HG03025 (cell line): ENCODE results near the gene ETV5.
"Not testable (repeated sequence)": the region's sequence is repeated elsewhere in the genome, so short reads cannot be mapped to it uniquely, and the experiment has no call there.

ENCODE experiments used
- ATAC-seq: cut with Tn5 transposase; IDR thresholded peaks from one replicate; pipeline ENCODE4 v1.9.1; 2021; ENCODE audit warnings: mild to moderate bottlenecking, moderate library complexity; ENCODE audit not compliant: unreplicated experiment, low FRiP score

Gene ETV5

DNA sequence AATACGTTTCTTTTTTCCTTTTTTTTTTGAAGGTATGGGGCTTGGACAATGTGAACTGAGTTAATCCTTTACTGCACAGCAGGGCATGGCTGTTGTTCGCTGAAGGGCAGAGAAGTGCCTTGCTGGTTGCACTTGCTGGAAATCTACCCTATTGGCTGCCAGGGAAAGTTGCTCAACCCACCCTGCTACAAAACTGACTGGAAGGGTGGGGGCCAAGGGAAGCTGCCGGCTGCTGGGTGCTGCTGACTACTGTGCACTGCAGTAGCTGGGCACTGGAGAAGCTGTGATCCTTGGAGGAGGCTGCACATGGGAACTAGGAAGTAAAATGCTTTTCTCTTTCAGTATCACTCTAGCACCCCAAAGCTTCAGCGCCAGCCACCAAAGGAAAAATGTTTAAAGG is 70.5 kb downstream of the ETV5 start:
- no peak for ATAC-seq

DNA sequence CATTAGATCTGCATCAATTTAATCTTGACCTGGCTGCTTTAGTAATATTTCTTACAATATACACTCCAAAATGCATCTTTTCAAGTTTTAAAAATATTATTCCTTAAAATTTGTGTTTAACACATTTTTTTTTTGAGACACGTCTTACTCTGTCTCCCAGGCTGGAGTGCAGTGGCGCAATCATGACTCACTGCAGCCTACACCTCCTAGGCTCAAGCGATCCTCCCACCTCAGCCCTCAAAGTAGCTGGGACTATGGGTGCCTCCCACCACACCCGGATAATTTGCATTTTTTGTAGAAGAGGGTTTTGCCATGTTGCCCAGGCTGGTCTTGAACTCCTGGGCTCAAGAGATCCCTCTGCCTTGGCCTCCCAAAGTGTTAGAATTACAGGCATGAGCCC is 73.6 kb downstream of the ETV5 start:
- ATAC-seq = no peak

DNA sequence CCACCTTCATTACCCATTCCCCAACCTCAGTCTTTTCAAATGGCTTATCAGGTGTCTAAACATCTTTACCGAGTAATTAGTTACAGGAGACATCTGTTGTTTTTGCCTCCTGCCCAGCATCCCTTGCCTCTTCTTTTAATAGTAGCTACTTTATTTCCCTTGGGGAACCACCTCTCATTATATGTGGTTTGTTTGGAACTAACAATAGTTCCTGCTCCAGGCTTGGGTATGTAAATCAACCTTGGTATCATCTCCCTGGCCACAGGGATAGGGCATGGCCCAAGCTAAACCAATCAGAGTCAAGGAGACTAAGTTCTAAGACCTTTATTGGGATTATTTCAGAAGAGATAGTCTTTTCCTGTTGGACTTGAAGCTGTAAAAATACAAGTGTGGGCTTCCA is 76.6 kb downstream of the ETV5 start:
- no peak for ATAC-seq

DNA sequence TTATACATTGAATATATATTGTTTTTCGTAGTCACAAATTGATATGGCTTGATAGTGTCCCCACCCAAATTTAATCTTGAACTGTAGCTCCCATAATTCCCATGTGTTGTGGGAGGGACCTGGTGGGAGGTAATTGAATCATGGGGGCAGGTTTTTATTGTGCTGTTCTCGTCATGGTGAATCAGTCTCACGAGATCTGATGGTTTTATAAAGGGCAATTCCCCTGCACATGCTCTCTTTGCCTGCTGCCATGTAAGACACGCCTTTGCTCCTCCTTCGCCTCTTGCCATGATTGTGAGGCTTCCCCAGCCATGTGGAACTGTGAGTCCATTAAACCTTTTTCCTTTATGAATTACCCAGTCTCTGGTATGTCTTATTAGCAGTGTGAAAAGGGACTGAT is 82.9 kb downstream of the ETV5 start:
- ATAC-seq = not testable (repeated sequence)

DNA sequence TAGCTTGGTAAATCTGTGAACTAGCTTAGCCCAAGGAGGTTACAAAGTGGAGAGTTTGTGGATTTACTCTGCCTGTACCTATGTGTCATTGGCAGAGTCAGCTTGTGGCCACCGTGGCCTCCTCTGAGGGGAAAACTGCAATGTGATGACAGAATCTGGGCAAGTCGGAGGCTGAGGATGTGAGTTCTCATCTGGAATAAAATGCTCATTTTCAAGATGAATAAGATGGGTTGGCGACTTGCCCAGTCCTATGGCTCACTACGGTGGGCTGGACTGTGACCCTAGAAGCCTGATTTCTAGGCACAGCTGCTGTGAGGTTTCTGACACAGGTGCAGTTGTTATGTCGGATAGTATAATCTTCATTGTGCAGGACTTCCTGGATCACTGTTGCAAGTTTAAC is 83.7 kb downstream of the ETV5 start:
- no peak for ATAC-seq

DNA sequence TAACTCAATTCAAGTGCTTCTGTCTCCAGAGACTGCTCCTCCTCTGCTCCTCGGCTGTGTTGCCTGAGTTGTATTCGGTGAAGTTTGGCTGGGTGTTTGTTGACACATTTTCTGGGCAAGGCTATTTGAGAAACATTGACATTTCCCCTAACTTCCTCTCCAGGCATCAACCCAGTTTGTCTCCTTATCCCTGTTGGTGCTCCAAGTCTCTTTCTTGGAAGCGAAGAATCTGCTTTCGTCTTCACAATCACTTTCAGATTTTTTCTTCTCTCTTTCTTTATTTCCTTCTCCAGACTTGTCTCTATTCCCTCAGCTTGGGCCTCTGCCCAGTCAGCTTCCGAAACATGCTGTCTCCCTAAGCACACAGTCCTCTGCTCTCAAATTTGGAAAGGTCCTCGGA is 84.7 kb downstream of the ETV5 start:
- no peak for ATAC-seq

DNA sequence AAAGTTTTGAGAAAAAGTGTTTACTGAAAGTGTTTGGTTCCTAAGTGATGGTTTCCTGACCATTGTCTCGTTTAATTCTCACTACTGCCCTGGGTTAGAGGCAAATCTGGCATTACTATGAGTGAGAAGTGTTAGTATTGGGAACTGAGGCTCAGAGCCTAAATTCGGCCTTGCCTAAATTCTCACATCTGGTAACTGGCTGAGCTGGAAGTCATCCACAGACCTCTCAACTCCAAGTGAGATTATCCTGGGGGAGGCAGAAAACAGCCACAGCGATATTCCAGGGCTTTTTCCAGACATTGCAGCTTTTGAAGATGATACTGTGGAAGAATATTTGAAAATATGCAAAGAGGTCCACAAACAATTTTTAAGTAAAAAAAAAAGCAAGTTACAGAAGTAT is 86.0 kb downstream of the ETV5 start:
- no peak for ATAC-seq

DNA sequence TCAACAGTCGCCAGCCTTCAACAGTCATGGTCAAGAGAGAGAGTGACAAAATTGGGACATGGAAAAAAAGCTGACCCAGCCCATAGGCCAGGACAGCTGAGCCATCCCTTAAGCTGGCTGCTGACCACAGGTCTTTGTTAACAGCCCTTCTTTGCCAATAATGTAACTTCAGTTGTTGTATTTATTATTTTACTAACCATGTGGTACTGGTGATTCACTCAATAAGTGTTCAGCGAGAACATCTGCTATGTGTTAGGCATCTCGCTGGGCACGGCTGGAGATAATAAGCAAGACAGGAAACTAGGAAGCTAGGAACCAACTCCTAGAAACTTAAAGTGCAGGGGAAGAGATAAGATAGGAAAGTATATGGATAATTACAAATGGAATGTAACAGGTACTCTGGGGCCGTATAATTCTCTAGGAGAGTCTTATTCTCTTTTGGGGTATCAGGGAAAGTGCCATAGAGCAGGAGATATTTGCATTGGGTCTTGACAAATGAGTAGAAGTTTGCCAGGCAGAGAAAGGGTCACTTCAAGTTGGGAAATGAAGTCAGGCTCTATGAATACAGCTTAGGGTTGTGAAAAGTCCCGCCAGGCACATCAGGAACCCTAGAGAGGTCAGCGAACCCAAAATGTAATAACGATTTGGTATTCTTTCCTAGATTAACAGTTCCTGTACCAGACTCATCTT is 87.1 kb downstream of the ETV5 start:
- ATAC-seq = no peak

DNA sequence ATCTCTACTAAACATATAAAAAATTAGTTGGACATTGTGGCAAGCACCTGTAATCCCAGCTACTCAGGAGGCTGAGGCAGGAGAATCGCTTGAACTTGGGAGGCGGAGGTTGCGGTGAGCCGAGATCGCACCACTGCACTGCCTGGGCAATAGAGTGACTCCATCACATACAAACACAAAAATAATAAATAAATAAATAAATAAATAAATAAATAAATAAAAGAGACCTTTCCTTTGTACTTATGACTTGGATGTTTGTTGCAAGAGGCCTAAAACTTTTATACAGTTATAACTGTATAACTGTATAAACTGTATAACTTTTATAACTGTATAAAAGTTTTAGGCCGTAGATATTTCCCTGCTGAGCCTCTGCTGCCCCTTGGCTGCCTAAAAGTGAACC is 87.6 kb downstream of the ETV5 start:
- ATAC-seq = not testable (repeated sequence)

DNA sequence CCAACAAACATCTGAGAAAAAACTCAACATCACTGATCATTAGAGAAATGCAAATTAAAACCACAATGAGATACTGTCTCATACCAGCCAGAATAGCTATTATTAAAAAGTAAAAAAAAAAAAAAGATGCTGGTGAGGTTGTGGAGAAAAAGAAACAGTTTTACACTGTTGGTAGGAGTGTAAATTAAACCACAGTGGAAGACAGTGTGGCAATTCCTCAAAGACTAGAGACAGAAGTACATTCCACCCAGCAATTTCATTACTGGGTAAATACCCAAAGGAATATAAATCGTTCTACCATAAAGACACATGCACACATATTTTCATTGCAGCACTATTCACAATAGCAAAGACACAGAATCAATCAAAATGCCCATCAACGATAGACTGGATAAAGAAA is 89.6 kb downstream of the ETV5 start:
- not testable (repeated sequence) for ATAC-seq

DNA sequence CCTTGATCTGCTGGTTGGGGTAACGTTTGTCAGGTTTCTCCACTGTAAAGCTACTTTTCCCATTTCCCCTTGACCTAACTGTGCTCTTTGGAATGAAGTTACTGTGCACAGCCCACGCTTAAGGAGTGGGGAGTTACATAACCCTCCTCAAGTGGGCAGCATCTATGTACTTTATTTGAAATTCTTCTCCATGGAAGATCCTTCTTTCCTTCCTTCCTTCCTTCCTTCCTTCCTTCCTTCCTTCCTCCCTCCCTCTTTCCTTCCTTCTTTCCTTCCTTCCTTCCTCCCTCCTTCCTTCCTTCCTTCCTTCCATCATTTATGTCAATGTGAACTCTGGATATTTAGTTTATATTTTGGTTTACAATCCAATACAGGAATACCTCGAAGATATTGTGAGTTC is 94.0 kb downstream of the ETV5 start:
- ATAC-seq = no peak

DNA sequence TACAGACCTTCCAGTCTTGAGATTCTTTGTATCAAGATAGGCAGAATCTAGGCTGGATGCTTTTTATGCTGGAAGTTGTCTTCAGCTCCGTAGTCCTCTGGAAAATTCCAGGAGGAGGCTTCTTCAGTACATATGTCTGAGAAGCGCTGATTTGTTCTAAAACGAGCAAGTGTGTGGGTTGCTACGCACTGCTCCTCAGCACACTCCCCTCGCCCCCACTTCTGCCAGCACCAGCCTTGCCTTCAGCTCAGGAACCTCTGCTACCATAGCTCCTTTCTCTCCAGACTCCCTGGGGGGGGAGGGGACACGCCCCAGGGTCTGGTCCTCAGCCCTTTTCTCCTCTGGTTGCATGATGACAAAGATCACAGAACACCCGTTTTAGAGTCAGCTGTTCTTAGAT is 95.6 kb downstream of the ETV5 start:
- no peak for ATAC-seq

DNA sequence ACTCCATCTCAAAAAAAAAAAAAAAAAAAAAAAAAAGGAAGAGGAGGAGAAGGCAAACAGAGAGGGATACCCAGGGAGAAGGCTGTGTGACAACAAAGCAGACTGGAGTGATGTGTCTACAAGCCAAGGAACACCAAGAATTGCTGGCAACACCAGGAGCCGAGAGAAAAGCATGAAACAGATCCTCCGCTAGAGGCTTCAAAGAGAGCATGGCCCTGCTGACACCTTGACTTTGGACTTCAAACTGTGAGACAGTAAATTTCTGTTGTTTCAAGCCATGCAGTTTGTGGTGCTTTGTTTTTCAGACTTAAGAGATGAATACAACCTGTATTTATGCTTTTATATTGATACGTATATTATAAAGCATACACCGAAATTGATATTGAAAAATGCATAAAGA is 96.8 kb downstream of the ETV5 start:
- ATAC-seq = no peak

DNA sequence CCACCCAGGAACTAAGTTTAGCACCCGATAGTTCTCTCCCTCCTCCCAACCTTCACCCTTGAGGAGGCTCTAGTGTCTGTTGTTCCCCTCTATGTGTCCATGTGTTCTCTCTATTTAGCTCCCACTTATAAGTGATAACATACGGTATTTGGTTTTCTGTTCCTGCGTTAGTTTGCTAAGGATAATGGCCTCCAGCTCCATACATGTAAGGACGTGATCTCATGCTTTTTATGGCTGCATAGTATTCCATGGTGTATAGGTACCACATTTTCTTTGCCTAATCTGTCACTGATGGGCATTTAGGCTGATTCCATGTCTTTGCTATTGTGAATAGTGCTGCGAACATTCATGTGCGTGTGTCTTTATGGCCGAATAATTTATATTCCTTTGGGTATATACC is 104.2 kb downstream of the ETV5 start:
- no peak for ATAC-seq

DNA sequence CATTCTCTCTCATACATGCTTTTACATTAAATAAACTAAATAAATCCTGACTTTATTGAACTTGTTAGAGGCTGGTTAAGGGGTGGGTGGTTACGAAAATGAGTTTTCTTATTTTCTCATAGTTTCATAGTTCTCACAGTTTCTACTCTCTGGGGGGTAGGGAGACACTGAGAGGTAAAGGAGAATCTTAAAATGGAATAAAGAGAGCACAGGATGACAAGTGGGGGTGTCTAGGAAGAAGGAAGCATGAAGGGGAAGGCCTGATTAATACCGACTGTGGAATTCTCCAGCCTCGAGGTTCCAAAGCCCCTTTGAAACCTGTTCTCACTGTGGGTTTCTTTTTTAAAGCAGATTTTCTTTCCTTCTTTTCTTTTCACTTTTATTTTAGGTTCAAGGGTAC is 104.7 kb downstream of the ETV5 start:
- ATAC-seq = no peak

DNA sequence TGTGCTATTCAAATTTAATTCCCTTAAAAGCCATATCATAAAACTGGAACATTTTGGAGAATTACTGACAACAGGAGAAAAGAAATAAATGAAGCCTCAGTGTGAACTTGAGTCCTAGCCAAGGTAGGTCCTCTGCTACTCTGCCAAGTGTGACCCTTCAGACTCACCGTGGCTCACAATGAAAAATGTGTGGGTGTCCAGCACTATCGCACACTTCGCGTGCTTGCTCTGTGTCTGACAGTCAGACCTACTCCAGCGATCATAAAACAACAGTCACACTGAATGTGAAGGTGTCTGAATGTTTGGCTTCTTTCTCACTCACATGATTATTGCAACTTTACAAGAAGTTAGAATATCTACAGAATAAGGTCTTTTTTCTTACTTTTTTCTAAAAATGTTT is 105.3 kb downstream of the ETV5 start:
- ATAC-seq = no peak

DNA sequence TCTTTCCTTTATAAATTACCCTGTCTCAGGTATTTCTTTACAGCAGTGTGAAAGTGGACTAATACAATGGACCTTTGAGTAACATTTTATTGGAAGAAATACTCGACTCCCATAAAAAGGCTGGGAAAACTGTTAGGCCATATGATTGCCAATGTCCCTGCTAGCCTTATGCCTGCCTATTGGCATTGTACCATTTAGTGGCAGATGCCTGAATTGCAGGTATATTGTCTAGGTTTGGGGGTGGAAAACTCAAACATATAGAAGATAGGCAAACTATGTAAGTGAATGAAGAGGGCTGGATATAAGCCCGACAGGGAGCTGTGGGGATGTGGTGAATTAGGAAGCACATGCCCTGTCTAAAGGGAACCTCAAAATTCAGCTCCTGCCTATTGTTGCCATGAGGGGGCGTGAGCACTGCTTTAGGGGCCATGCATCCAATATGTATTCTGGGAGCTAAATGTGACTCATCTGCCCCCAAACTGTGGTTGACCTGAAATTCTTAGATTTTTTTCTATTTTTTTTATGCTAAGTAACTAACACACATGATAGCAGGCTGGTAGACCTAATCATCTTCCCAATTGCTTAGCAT is 105.9 kb downstream of the ETV5 start:
- ATAC-seq = no peak

DNA sequence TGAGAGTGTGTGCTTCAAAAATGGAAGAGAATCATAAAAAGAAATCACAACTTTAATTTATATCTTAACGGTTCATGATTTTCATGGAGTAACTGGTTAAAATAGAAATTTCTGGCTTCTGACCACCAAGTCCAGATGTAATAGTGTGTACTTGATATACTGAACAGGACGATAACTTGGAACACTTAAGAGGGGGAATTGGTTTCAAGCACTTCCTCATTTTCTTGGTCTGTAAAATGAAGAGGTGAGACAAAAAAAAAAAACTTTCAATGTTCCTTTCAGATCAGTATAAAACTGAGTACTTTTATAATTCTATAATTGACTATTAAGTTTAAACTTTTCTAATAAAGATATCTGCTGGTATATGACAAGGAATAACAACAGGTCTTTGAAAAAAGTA is 107.0 kb downstream of the ETV5 start:
- ATAC-seq = no peak

DNA sequence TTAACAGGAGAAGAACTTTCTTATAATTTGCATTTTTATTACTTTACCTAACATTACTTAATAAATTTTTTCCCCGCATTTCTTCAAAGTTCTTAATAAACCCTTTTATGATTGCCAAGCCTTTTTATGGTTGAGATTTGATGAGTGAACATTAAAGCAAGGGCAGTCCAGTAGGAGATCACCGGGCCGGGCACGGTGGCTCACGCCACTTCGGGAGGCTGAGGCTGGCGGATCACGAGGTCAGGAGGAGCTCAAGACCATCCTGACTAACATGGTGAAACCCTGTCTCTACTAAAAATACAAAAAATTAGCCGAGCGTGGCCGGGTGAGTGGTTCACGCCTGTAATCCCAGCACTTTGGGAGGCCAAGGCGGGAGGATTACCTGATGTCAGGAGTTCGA is 109.7 kb downstream of the ETV5 start:
- no peak for ATAC-seq

DNA sequence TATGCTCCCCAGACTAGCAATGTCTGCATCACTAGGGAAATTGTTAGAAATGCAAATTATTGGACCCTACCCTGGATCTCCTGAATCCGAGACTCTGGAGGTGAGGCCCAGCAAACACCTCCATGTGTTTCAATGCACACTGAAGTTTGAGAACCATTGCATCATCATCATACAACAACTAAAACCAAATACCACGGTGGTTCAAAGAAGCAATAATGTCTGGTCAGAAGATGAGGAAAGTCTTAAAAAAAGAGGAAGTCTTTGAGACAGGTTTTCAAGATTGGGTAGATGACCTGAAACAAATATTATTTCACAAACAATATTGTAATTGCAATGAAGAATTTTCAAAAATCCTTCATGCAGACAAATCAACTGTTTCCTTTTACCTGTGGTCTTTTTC is 110.8 kb downstream of the ETV5 start:
- ATAC-seq = no peak

DNA sequence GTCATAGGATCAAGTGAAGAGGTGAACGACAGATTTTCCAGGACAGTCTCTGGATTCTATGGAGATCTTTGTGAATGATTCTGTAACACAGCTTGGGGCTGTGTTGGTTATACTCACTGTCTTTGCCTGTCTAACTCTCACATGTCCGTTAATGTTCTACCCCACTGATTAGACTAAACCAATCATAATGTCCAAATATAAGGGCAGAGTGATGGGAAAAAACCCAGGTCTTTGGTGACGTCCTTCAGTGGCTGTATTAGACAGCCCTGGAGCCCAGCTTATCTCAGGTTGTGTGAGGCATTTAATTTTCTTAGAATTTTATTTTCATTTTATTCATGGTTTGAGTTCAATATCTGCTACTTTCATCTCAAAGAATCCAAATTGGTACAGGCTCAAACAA is 111.8 kb downstream of the ETV5 start:
- no peak for ATAC-seq
